HFFc6 (cell line): ENCODE measurements around the gene COL7A1. TPM values are rescaled to one million over a fixed set of nuclear protein-coding genes. Genes with fewer than 3 reads are reported as not detected.

Source experiments
- DNase-seq: peaks from one replicate; pipeline ENCODE4 v3.0.0-alpha.2; 2018
- H3K27ac Mint-ChIP-seq: 2 replicates; pipeline ENCODE4 v1.8.0; 2020; ENCODE audit warnings: mild to moderate bottlenecking, mixed read lengths
- H3K27me3 Mint-ChIP-seq: 2 replicates; pipeline ENCODE4 v1.8.0; 2021; ENCODE audit warnings: mild to moderate bottlenecking, moderate library complexity, mixed read lengths; ENCODE audit not compliant: insufficient read depth
- H3K36me3 Mint-ChIP-seq: 2 replicates; pipeline ENCODE4 v1.8.0; 2021; ENCODE audit warnings: low read depth, mixed read lengths
- H3K4me1 Mint-ChIP-seq: 2 replicates; pipeline ENCODE4 v1.8.0; 2020; ENCODE audit warnings: low read depth, mixed read lengths
- H3K4me3 Mint-ChIP-seq: 2 replicates; pipeline ENCODE4 v1.8.0; 2020; ENCODE audit warnings: mild to moderate bottlenecking, moderate library complexity, mixed read lengths
- H3K9me3 Mint-ChIP-seq: 2 replicates; pipeline ENCODE4 v1.8.0; 2020; ENCODE audit warnings: mild to moderate bottlenecking, mixed read lengths
- CTCF ChIP-seq: fragments of 200-600 bp; sonication (generic); IDR thresholded peaks from 2 replicates; pipeline ENCODE4 v1.5.0; 2021; ENCODE audit warnings: antibody characterized with exemption, mild to moderate bottlenecking
- total RNA-seq, 6 experiments: library from RNA; stranded (reverse); fragmentation: NEBNext Ultra II Directional; extraction: Animal tissue kit (Norgen Biotek cat#: 25700); gene quantifications; 2 replicates in 1 of 6; 3 replicates in 5 of 6; pipeline ENCODE4 v1.2.3, GENCODE V29; 2021

Gene COL7A1
- total RNA-seq, 6 experiments from 2014 or later: 74.9 to 113 (median 80.8) TPM

DNA sequence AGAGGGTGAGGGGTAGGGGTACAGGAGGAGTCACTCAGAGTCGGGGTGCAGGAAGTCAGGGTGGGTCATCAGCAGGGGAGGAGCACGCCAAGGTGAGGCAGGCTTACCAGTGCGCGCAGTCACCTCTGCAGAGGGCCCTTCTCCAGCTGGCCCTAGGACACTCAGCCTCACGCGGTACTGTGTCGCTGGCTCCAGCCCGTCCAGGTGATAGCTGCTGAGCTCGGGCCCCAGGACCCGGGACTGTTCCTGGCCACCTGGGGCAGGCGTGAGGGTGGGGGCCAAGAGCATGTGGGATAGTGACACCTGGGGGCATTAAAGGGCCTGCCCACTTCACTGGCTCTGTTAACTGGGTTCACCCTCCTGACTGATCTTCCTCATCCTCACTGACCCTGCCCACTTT, 7.4 kb downstream of the COL7A1 start:
- Mint-ChIP-seq H3K27me3 (no peaks in the 10 kb centered on the region; the same call in 1 of the 2 replicates), H3K27ac (no peak overlapping the region), H3K4me1 (peaks cover 15% of the 10 kb centered on the region), H3K9me3 (no peaks in the 10 kb centered on the region), H3K4me3 (no peak overlapping the region), H3K36me3 (peaks cover 25% of the 10 kb centered on the region)
- TF ChIP-seq CTCF: no peak
- no peak for DNase-seq

DNA sequence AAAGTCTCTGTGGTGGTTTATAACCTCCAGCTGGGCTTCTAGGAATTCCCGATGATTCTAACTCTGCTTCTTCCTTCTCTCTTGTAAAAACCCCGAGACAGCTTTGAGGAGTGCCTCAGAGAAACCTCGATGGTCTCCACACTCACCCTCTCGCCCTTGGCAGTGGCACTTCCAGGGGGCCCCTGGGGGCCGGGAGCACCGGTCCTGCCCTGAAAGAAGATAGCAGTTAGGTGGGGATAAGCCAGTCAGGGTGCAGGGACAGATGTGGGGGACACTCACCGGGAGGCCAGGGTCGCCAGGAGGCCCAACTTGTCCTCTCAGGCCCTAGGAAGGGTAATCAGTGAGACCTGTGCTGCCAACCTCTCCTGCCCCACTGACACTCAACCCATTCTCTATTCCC, 9.7 kb downstream of the COL7A1 start:
- Mint-ChIP-seq H3K4me1 (peaks cover 6% of the 10 kb centered on the region; the same call in 1 of the 2 replicates), H3K9me3 (no peaks in the 10 kb centered on the region), H3K4me3 (no peak overlapping the region), H3K27me3 (no peaks in the 10 kb centered on the region; the same call in 1 of the 2 replicates), H3K27ac (no peak overlapping the region), H3K36me3 (peaks cover 23% of the 10 kb centered on the region; the same call in 1 of the 2 replicates)
- TF ChIP-seq CTCF: no peak
- no peak for DNase-seq

DNA sequence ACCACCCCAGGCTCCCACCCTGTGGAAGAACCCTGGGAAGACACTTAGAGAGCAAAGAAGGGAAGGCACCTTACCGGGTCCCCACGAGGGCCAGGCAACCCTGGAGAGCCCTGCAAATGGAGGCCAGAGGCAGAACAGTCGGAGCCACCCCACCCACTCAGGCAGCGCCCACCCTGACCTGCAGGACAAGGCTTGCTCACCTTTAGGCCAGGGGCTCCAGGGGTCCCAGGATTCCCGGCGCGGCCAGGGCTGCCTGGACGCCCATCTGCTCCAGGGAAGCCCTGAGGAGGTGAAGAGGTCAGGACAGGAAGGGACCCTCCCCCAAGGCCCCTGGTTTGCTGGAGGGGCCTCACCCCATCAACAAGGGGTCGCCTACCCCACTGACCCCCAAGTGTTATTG, 10.3 kb downstream of the COL7A1 start:
- H3K27me3 Mint-ChIP-seq: no peaks in the 10 kb centered on the region; the same call in 1 of the 2 replicates
- no peak for TF ChIP-seq CTCF

DNA sequence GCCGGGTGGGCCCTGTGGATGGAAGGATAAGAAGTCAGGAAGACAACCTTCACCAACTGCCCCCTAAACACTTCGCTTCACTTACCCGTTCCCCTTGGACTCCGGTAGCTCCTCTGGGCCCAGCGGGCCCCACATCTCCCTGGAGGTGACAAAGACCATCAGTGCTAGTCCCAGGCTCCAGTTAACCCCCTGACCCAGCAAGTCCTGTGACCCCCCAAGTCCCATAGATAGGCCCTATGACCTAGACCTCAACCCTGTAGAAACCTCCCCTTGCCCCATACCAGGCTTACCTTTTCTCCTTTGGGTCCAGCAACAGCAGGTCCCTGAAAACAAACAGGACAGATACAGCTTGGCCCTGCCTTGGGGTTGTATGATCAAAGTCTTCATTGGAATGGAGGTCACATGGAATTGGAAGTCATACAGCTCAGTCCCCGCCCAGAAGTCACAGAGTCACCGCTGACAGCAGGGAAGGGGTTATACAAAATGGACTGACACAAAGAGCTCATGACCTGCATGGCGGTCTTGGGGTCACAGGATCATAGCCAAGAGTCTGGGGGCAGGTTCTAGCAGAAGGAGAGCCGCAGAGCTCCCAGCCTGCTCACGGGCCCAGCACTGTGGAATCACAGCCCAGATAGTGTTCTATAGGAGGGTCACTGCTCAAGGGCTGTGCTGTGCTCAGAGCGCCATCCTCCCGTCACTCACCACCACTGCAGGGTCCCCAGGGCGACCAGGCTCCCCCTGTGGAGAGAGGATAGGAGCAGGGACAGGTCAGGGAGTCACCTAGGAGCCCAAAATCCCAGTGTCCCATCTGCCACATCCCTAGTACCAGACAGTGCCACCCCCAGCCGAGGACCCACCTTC, 13.3 kb downstream of the COL7A1 start:
- Mint-ChIP-seq H3K36me3 (peaks cover 19% of the 10 kb centered on the region), H3K27ac (peak overlapping the region; percentile 18; the same call in 1 of the 2 replicates), H3K27me3 (no peaks in the 10 kb centered on the region; the same call in 1 of the 2 replicates), H3K4me3 (no peak overlapping the region), H3K9me3 (no peaks in the 10 kb centered on the region), H3K4me1 (no peaks in the 10 kb centered on the region)
- DNase-seq: no peak
- no peak for TF ChIP-seq CTCF

More for the DNA sequence above, 10.3 kb downstream of the COL7A1 start:
- Mint-ChIP-seq H3K36me3 (peaks cover 22% of the 10 kb centered on the region; the same call in 1 of the 2 replicates), H3K4me1 (peaks cover 4% of the 10 kb centered on the region; the same call in 1 of the 2 replicates), H3K9me3 (no peaks in the 10 kb centered on the region), H3K4me3 (no peak overlapping the region), H3K27ac (no peak overlapping the region)
- DNase-seq: no peak

DNA sequence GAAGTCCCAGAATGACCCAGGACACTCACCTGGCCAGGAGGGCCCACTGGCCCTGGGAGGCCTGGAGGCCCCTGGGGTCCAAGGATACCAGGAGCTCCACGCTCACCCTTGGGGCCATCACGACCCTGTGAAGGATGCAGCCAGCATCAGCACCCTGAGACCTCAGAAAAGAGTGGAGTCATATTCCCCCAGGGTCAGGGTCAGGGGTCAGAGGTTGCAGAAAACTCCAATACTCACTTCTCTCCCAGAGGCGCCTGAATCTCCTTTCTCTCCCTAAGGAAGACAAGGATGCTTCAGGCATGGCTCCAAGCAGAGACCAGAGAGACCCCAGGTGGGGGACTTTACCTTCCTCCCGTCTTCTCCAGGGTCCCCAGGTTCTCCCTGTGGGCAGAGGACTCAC, 18.5 kb downstream of the COL7A1 start:
- no peak for TF ChIP-seq CTCF
- no peaks in the 10 kb centered on the region for H3K27me3 Mint-ChIP-seq
- no peaks in the 10 kb centered on the region for H3K9me3 Mint-ChIP-seq

More for the DNA sequence above, 18.5 kb downstream of the COL7A1 start:
- Mint-ChIP-seq H3K4me1 (no peaks in the 10 kb centered on the region), H3K36me3 (peaks cover 12% of the 10 kb centered on the region), H3K27ac (no peak overlapping the region), H3K4me3 (no peak overlapping the region)
- no peak for DNase-seq
